Panc1 (cell line): ENCODE data around the gene MTHFSD.

Experiments used
- CTCF ChIP-seq: fragments of 450-650 bp; IDR thresholded peaks from 2 replicates; pipeline ENCODE4 v1.5.1; 2017; ENCODE audit warnings: mild to moderate bottlenecking
- POLR2AphosphoS5 ChIP-seq: IDR thresholded peaks from 2 replicates; pipeline ENCODE4 v1.6.1; 2012; ENCODE audit warnings: mild to moderate bottlenecking, low read depth, low read length, moderate library complexity
- SIN3A ChIP-seq: IDR thresholded peaks from 2 replicates; pipeline ENCODE4 v1.6.1; 2012; ENCODE audit warnings: low read depth, mild to moderate bottlenecking, low read length, moderate library complexity, borderline replicate concordance; ENCODE audit not compliant: insufficient read depth

- TF ChIP-seq CTCF (no peak), SIN3A (no peak), POLR2AphosphoS5 (no peak)
Observed at GRCh38 chr16:86496262-86496928, 58.6 kb downstream of the MTHFSD start.
